ENCODE data around the gene ELOB. TPM values are rescaled to one million over a fixed set of nuclear protein-coding genes. Genes with fewer than 3 reads are reported as not detected.

ELOB gene
- total RNA-seq, 1 experiment from 2014 or later = 319 TPM

DNA sequence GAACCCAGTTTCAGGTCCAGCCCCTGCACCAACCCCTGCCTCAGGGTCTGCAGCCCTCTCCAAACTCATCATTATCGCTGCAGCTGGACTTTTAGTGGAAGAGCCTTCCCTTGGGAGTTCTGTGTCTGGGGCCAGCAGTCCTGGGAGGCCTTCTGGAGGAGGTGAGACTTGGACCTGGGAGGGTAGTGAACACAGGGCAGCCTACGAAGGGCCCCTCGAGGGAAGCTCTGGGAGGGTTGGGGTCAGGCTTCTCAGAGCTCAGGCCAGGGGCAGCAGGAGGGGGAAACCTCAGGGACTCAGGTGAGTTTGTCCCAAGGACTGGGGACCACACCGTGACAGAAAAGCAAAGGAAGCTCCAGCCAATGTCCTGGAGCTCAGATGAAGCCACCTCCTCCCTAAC lies 35.9 kb downstream of the ELOB start:
- no peaks in the 10 kb centered on the region for H3K9me3 Mint-ChIP-seq
- no peak overlapping the region for H4K8ac ChIP-seq (replicated peaks; ENCODE audit: insufficient read length, low read depth, low read length)

More for the DNA sequence above, 35.9 kb downstream of the ELOB start:
- Histone ChIP-seq H3K23me2 (ENCODE audit: insufficient read length, low read depth, low read length, poor library complexity, severe bottlenecking) (no peaks in the 10 kb centered on the region), H2BK15ac (ENCODE audit: low read depth, low read length) (no peak overlapping the region), H3K18ac (ENCODE audit: insufficient read length, low read depth, low read length) (no peak overlapping the region), H2BK20ac (ENCODE audit: low read depth, low read length, poor library complexity, severe bottlenecking) (no peak overlapping the region), H4K5ac (ENCODE audit: insufficient read length, low read depth, low read length) (no peak overlapping the region), H4K20me1 (ENCODE audit: control insufficient read depth, insufficient read depth, insufficient read length) (no peaks in the 10 kb centered on the region), H2AK5ac (ENCODE audit: insufficient read length, low read length) (no peak overlapping the region), H2BK120ac (ENCODE audit: low read depth, low read length, poor library complexity, severe bottlenecking) (no peak overlapping the region), H3K27ac (ENCODE audit: insufficient read length, low read depth, low read length) (no peak overlapping the region), H3K4me1 (ENCODE audit: insufficient read depth, low read length) (no peaks in the 10 kb centered on the region), H2AFZ (ENCODE audit: low read length) (no peak overlapping the region), H3K27me3 (ENCODE audit: insufficient read depth, low read length) (no peaks in the 10 kb centered on the region), H4K91ac (ENCODE audit: insufficient read length, low read depth, low read length) (no peak overlapping the region), H3K79me2 (ENCODE audit: insufficient read depth, low read length) (no peaks in the 10 kb centered on the region), H3K9ac (ENCODE audit: extremely low read depth, insufficient read length, low read length) (no peak overlapping the region), H3T11ph (ENCODE audit: low read length) (no peak overlapping the region), H3K14ac (ENCODE audit: insufficient read depth, low read length) (no peak overlapping the region), H2BK5ac (ENCODE audit: insufficient read length, low read length) (no peak overlapping the region), H3K9me3 (ENCODE audit: control insufficient read depth, low read depth, low read length) (no peaks in the 10 kb centered on the region), H2BK12ac (ENCODE audit: insufficient read length, low read depth, low read length) (no peak overlapping the region), H3K4me2 (ENCODE audit: insufficient read depth, insufficient read length, low read length) (no peak overlapping the region), H3K4ac (ENCODE audit: low read depth, low read length) (no peak overlapping the region), H3K79me1 (ENCODE audit: insufficient read depth, low read depth, low read length, poor library complexity, severe bottlenecking) (no peaks in the 10 kb centered on the region), H3K23ac (ENCODE audit: insufficient read length, low read depth, low read length) (no peak overlapping the region), H3K56ac (ENCODE audit: insufficient read length, low read depth, low read length) (no peak overlapping the region)
- TF ChIP-seq, protein P1, sequence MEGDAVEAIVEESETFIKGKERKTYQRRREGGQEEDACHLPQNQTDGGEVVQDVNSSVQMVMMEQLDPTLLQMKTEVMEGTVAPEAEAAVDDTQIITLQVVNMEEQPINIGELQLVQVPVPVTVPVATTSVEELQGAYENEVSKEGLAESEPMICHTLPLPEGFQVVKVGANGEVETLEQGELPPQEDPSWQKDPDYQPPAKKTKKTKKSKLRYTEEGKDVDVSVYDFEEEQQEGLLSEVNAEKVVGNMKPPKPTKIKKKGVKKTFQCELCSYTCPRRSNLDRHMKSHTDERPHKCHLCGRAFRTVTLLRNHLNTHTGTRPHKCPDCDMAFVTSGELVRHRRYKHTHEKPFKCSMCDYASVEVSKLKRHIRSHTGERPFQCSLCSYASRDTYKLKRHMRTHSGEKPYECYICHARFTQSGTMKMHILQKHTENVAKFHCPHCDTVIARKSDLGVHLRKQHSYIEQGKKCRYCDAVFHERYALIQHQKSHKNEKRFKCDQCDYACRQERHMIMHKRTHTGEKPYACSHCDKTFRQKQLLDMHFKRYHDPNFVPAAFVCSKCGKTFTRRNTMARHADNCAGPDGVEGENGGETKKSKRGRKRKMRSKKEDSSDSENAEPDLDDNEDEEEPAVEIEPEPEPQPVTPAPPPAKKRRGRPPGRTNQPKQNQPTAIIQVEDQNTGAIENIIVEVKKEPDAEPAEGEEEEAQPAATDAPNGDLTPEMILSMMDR (conservative IDR thresholded peaks at IDR 0.05) = no peak
- DNase-seq = no peak
- Mint-ChIP-seq H3K4me3 (no peak overlapping the region), H3K27ac (no peak overlapping the region; a peak in 1 of 7 replicates), H3K4me1 (peaks cover 9 to 21% of the 10 kb centered on the region in 2 experiments; a peak in 2 of 4 replicates), H3K27me3 (ENCODE audit: low read depth) (no peaks in the 10 kb centered on the region; the same call in 1 of the 2 replicates), H3K36me3 (ENCODE audit: insufficient read depth in 1 of 3, low read depth in 3 of 3) (no peaks in the 10 kb centered on the region)
- WGBS (ENCODE audit: extremely low coverage, insufficient read length, low lambda C conversion rate) = no CpG with 5 or more reads among the region's 4 CpGs
